Mononuclear cell (primary cell): ENCODE data around the gene IFNA13. TPM values are rescaled to one million over a fixed set of nuclear protein-coding genes. Genes with fewer than 3 reads are reported as not detected.

Experiments
- H3K27me3 ChIP-seq: 2 replicates; pipeline ENCODE4 v1.6.0; 2011; ENCODE audit warnings: low read length, control low read depth; ENCODE audit not compliant: insufficient read depth
- H3K4me1 ChIP-seq: 2 replicates; pipeline ENCODE4 v1.5.1; 2011; ENCODE audit warnings: mild to moderate bottlenecking, low read length, control low read depth; ENCODE audit not compliant: insufficient read depth
- H3K4me3 ChIP-seq: 2 replicates; pipeline ENCODE4 v1.5.1; 2011; ENCODE audit warnings: mild to moderate bottlenecking, low read length, moderate library complexity
- H3K9me3 ChIP-seq: 2 replicates; pipeline ENCODE4 v1.5.1; 2011; ENCODE audit warnings: low read depth, mild to moderate bottlenecking, control low read depth, low read length
- total RNA-seq: library from RNA; depleted of rRNA; stranded (reverse); fragments of >200 nt; gene quantifications from one replicate; pipeline ENCODE4 v1.2.3, GENCODE V29; 2012

The IFNA13 gene
- total RNA-seq, result not detected

DNA sequence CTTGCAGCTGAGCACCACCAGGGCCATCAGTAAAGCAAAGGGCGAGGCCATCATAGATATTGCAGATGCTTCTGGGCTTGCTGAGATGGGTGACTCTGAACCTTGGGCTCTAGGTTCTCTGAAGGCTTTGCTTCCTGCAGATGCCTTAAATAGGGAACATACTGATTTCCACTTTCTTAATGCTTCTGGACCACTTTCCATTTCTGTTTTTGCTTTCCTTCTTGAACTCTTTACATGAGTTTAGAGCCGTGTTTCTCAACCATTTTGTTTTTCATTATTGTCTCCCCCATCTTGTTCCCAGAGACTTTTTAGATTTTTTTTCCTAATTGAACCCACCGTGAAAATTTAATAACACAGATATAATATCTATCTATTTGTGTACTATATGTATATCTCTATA, at the start of gene IFNA13:
Gene IFNA13 (minus strand): TSS at position 101 of the 400 bp plus-strand sequence. CDS start 47 bp downstream, at position 54.
- peaks cover 13% of the 10 kb centered on the region for H3K27me3 ChIP-seq
- no peaks in the 10 kb centered on the region for H3K9me3 ChIP-seq
- H3K4me1 ChIP-seq, result no peaks in the 10 kb centered on the region
- no peak within 1 kb of the TSS for H3K4me3 ChIP-seq

DNA sequence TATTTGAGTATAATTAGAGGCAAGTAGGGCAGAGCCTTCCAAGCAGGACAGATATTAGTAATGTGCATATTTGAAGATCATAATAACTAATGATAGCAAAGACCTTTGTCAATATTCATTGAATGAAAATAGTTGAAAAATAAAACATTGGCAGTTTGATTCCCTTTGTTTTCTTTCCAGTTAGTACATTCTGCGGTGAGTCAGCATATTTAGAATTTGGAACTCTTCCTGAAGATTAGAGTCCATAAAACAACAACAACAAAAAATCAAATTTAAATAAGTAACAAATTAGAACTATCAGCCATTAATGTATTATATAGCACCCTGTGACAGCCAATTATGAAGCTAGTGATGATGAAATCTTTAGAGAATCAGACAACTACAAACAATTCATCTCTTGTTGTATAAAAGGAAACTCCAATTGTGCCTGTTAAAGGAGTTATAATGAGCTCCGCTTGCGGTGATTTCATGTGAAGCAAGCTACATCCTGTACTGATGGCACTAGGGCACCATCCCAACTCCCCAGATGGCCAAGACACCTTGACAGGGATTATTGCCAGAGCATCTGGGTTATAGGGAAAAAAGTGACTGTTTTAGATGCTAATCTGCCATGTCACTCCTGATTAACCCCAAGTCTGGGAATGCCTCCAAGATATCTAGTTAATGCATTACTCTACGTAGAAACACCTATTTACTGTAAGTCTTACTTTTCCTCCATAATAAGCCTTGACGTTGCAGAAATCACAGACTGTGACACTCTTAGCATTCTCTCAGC, 47.8 kb upstream of the IFNA13 start:
- Histone ChIP-seq H3K9me3 (no peaks in the 10 kb centered on the region), H3K4me3 (no peak overlapping the region), H3K27me3 (peaks cover 11% of the 10 kb centered on the region), H3K4me1 (peaks cover 9% of the 10 kb centered on the region)

DNA sequence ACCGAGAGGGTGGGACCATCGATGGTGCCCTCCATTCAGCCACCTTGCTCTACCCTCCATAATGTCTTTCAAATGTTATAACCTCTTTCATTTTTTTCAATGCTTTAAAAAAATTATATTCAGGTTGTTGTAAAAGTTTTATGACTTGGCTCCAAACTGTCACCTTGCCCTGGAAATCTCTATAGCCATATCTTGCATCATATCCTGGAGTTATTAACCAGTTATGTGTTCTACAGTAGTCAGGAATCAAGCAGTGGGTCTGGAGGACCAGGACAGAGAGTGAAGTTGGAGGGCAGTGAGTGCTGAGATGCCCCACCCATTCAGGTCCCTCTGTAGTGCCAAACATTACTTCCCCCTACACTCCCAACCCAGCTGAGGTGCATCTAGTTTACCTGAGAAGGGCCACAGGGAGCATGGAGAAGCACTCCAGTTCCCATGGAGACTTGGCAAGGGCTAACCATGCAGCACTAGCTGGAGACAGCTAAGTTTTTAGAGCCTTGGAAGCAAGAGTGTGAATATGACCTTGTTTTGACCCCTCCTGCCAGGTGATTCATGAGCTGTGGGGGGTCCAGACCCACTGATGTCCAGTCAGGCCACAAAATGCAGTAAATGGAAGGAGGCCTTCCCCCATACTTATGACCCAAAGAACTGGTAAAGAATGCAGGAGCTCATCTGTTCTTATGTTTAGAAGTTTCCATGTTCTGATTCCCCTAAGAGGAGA, 46.5 kb upstream of the IFNA13 start:
- Histone ChIP-seq H3K27me3 (peaks cover 17% of the 10 kb centered on the region), H3K4me1 (peaks cover 9% of the 10 kb centered on the region), H3K4me3 (no peak overlapping the region), H3K9me3 (no peaks in the 10 kb centered on the region)

GRCh38 chr9:21413624-21414023, 45.8 kb upstream of the IFNA13 start:
- Histone ChIP-seq H3K9me3 (no peaks in the 10 kb centered on the region), H3K4me1 (peaks cover 9% of the 10 kb centered on the region), H3K27me3 (peaks cover 19% of the 10 kb centered on the region), H3K4me3 (no peak overlapping the region)

DNA sequence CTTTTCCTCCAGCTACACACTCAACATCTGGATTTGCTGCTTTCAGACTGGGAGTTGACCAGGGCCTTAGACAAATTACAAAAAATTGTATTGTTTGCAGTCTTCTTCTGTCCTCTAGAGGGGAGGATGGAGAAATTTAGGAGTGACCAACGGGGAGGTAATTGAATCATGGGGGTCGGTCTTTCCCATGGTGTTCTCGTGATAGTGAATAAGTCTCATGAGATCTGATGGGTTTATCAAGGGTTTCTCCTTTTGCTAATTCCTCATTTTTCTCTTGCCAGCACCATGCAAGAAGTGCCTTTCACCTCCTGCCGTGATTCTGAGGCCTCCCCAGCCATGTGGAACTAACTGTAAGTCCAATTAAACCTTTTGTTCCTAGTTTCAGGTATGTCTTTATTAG, 45.3 kb upstream of the IFNA13 start:
- peaks cover 19% of the 10 kb centered on the region for H3K27me3 ChIP-seq

GRCh38 chr9:21412107-21412506, 44.2 kb upstream of the IFNA13 start:
- H3K4me1 ChIP-seq, result peaks cover 9% of the 10 kb centered on the region
- peaks cover 21% of the 10 kb centered on the region for H3K27me3 ChIP-seq
- no peak overlapping the region for H3K4me3 ChIP-seq
- H3K9me3 ChIP-seq, result no peaks in the 10 kb centered on the region

More for the DNA sequence above, 45.3 kb upstream of the IFNA13 start:
- H3K9me3 ChIP-seq, result no peaks in the 10 kb centered on the region
- no peak overlapping the region for H3K4me3 ChIP-seq
- peaks cover 9% of the 10 kb centered on the region for H3K4me1 ChIP-seq

- Histone ChIP-seq H3K4me3 (no peak within 1 kb of the TSS), H3K4me1 (peaks cover 7% of the 10 kb centered on the region), H3K27me3 (peaks cover 25% of the 10 kb centered on the region), H3K9me3 (no peaks in the 10 kb centered on the region)
Measured at GRCh38 chr9:21408817-21409216, 41.0 kb upstream of the IFNA13 start, which contains the start of gene IFNA8. IFNA8 (plus strand) TSS chr9:21409117; CDS start chr9:21409177, 60 bp downstream.

- Histone ChIP-seq H3K27me3 (peaks cover 59% of the 10 kb centered on the region), H3K4me1 (peaks cover 12% of the 10 kb centered on the region), H3K4me3 (no peak overlapping the region), H3K9me3 (no peaks in the 10 kb centered on the region)
Measured at GRCh38 chr9:21404146-21404545, 36.3 kb upstream of the IFNA13 start.

- Histone ChIP-seq H3K27me3 (peaks cover 71% of the 10 kb centered on the region), H3K9me3 (no peaks in the 10 kb centered on the region), H3K4me1 (peaks cover 12% of the 10 kb centered on the region), H3K4me3 (no peak overlapping the region)
Measured at GRCh38 chr9:21402386-21403251, 34.8 kb upstream of the IFNA13 start.

DNA sequence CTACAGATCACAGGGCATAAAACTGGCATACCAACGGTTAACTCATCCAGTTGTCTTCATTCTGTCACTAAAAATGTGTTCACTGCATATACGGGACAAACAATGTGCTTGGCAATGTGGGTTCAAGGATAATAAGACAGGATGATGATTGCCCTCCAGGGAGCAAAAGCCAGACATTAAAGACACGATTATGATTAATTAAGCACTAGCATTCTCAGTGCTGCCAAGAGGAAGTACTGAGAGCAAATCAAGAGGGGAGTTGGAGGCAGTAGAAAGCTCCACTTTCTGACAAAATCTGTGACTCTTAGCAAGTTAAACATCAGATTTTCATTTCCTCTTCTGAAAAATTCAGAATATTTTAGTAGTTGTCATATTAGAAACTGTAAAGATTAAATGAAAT, 32.1 kb upstream of the IFNA13 start:
- peaks cover 89% of the 10 kb centered on the region for H3K27me3 ChIP-seq

DNA sequence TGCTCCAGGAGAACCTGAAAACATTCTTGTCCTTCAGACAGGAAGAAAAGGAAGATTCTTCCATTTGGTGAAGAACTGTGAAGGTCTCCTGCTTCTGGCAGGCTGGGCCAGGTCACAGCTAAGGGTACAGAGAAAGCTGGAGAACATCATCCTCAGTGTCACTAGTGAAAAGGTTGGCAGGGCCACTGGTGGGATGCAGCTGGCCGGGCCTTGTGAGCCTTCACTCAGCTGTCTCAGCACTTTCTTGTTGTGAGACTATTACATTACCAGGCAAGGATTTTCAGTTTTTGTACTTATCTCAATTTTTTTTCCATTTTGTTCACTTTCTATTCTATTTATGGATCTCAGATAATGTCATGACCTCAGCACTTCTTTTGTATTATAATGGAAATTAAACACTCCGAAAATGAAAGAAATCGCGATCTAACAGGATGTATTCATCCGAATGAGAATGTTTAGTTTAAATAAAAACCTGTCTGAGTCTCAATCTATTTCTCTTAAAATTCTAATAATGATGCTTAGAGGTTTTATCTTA, 31.2 kb upstream of the IFNA13 start:
- H3K4me1 ChIP-seq, result peaks cover 20% of the 10 kb centered on the region
- H3K9me3 ChIP-seq, result no peaks in the 10 kb centered on the region
- H3K4me3 ChIP-seq, result no peak overlapping the region
- H3K27me3 ChIP-seq, result peaks cover 90% of the 10 kb centered on the region

More for the DNA sequence above, 32.1 kb upstream of the IFNA13 start:
- Histone ChIP-seq H3K4me1 (peaks cover 20% of the 10 kb centered on the region), H3K9me3 (no peaks in the 10 kb centered on the region), H3K4me3 (no peak overlapping the region)

DNA sequence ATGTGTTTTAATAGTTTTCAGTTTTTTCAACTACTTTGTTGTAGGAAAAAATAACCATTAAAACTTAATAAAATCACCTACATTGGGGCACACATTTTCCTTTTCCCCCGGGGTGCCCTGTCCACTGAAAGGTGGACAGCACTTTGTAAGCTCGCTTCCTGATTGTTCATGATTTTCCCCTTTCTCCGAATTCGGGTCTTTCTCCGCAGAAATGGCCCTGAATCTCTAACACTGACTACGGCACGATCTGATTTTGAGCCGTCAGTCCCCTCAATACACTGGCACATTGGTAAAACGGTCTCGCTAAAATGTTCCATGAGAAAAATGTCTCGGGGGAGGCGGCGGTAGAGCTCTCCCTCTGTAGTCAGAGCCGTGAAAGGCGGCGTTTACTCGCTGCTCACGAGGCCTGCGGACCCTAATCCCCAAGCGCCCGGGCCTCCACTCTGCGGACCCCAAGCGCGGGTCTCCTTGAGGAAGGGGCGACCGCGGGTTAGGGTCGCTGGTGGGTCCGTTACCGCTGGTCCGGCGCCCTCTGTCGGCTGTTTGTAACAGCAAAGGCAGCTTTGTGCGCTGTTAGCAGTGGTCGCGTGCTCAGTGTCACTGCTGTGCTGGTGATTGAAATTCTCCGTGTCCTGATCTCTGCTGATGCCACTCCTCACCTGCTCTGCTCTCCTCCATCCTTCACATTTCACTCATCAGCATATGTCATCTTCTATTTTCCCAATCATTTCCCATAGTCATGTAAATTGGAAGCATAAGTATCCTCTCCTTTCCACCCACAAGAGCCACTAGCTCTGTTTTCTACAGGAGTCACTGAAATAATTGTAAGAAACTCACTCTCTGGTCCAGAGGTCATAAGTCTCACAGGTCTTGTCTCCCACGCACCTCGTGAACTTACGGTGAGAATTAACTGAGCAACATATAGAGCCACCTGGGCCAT, 28.2 kb upstream of the IFNA13 start:
- H3K9me3 ChIP-seq, result no peaks in the 10 kb centered on the region
- peaks cover 88% of the 10 kb centered on the region for H3K27me3 ChIP-seq

GRCh38 chr9:21392270-21392669, 24.4 kb upstream of the IFNA13 start:
- H3K27me3 ChIP-seq, result peaks cover 91% of the 10 kb centered on the region
- no peak overlapping the region for H3K4me3 ChIP-seq
- H3K4me1 ChIP-seq, result peaks cover 8% of the 10 kb centered on the region
- no peaks in the 10 kb centered on the region for H3K9me3 ChIP-seq

More for the DNA sequence above, 28.2 kb upstream of the IFNA13 start:
- peaks cover 8% of the 10 kb centered on the region for H3K4me1 ChIP-seq
- H3K4me3 ChIP-seq, result peak overlapping the region; percentile 4
